Motor neuron (in vitro differentiated cells): ENCODE data around the gene ARID5B. TPM values are rescaled to one million over a fixed set of nuclear protein-coding genes. Genes with fewer than 3 reads are reported as not detected.
A peak's percentile ranks its signal among the peaks of the same experiment; 100 is the strongest.
"Not testable (repeated sequence)": the region's sequence is repeated elsewhere in the genome, so short reads cannot be mapped to it uniquely, and the experiment has no call there.

Source experiments
- ATAC-seq, 8 experiments: fragments of 200-7000 bp; cut with Tn5 transposase; replicated peaks in 6 of 8; 2 replicates each; pipeline ENCODE4 v1.8.0; 2021; ENCODE audit warnings: mild to moderate bottlenecking in 8 of 8, moderate library complexity in 8 of 8
- H3K27ac ChIP-seq, 2 donors: fragments of 250-450 bp; sonication (Bioruptor Pico); 2 replicates each; pipeline ENCODE4 v1.9.0; 2021; ENCODE audit warnings: antibody characterized with exemption in 2 of 2, mild to moderate bottlenecking in 2 of 2, moderate library complexity in 1 of 2
- H3K4me1 ChIP-seq, 2 donors: fragments of 250-450 bp; sonication (Bioruptor Pico); replicated peaks in 1 of 2; 2 replicates each; pipeline ENCODE4 v1.6.1; 2021; ENCODE audit warnings: antibody characterized with exemption in 2 of 2, mild to moderate bottlenecking in 2 of 2, moderate library complexity in 1 of 2
- H3K4me3 ChIP-seq, 5 donors: fragments of 250-450 bp; sonication (Bioruptor Pico); 2 replicates each; pipeline ENCODE4 v1.9.0; 2021; ENCODE audit warnings: antibody characterized with exemption in 5 of 5, mild to moderate bottlenecking in 5 of 5, moderate library complexity in 4 of 5
- WGBS, 10 experiments: fragments of 450-650 bp; shearing (Covaris generic); methylation state at CpG; one replicate each; pipeline ENCODE4 v1.0.0; 2022; 5-methylcytosine and 5-hydroxymethylcytosine counted together
- in situ Hi-C, 9 experiments: fragments of 400-800 bp; cut with MboI; loops; one replicate each; pipeline ENCODE4 v1.15.0; 2021; ENCODE audit warnings: low sequenced_read_pairs in 9 of 9, low pct_unique_long_range_greater_than_20kb in 2 of 9; ENCODE audit not compliant: unreplicated experiment in 9 of 9
- total RNA-seq, 8 experiments: library from RNA; unstranded; fragments of 300-600 nt; gene quantifications; 2 replicates each; pipeline versions ENCODE4 v1.2.3 to v1.2.4, GENCODE V29; 2022

Gene ARID5B
- total RNA-seq, 8 experiments from 2014 or later: 5.7 to 53.4 (median 14.7) TPM

- 57 to 82% (median 77%) methylated on average over 1 to 2 of the region's 2 CpGs; no CpG with 5 or more reads in 6 of the 10 experiments for WGBS, 10 experiments
- Histone ChIP-seq H3K4me1 (peaks cover 29 to 31% of the 10 kb centered on the region in 2 donors), H3K27ac (peak overlapping the region in 1 of 2 donors; percentile 38), H3K4me3 (no peak overlapping the region)
- ATAC-seq: peak in 1 of 8 experiments; percentile 43
- in situ Hi-C loops: no loop called here
Measured at GRCh38 chr10:61973169-61973568, 71.7 kb downstream of the ARID5B start.

- peak; percentile 16 to 92 (median 34) for ATAC-seq
- 0 to 100% (median 64%) methylated on average over 1 to 5 of the region's 5 CpGs; no CpG with 5 or more reads in 1 of the 10 experiments for WGBS, 10 experiments
- no peak overlapping the region for H3K27ac ChIP-seq
Measured at GRCh38 chr10:61973906-61974305, 72.4 kb downstream of the ARID5B start.

GRCh38 chr10:61974601-61975390 is 73.3 kb downstream of the ARID5B start:
- H3K4me1 ChIP-seq: peaks cover 23 to 29% of the 10 kb centered on the region in 2 donors
- ATAC-seq: peak in 7 of 8 experiments; percentile 14 to 75 (median 71)
- no peak overlapping the region for H3K27ac ChIP-seq
- WGBS, 10 experiments: 0 to 74% (median 53%) methylated on average over 3 to 8 of the region's 8 CpGs; no CpG with 5 or more reads in 1 of the 10 experiments
- in situ Hi-C loops: no loop called here
- H3K4me3 ChIP-seq: no peak overlapping the region

More at GRCh38 chr10:61973906-61974305, 72.4 kb downstream of the ARID5B start:
- H3K4me3 ChIP-seq: no peak overlapping the region
- peaks cover 25 to 29% of the 10 kb centered on the region in 2 donors for H3K4me1 ChIP-seq
- in situ Hi-C loops: no loop called here

- Histone ChIP-seq H3K4me3 (no peak overlapping the region), H3K27ac (no peak overlapping the region)
Measured at GRCh38 chr10:61975391-61975932, 74.0 kb downstream of the ARID5B start.

GRCh38 chr10:61976951-61977721 is 75.6 kb downstream of the ARID5B start:
- H3K4me3 ChIP-seq, H3K27ac ChIP-seq, ATAC-seq, in situ Hi-C loops: not testable (repeated sequence)
- H3K4me1 ChIP-seq: peaks cover 23 to 29% of the 10 kb centered on the region in 2 donors
- 80 to 100% (median 82%) methylated on average over 1 of the region's 3 CpGs; no CpG with 5 or more reads in 6 of the 10 experiments for WGBS, 10 experiments

More at GRCh38 chr10:61975391-61975932, 74.0 kb downstream of the ARID5B start:
- peaks cover 23 to 29% of the 10 kb centered on the region in 2 donors for H3K4me1 ChIP-seq
- WGBS, 10 experiments: 23 to 100% (median 70%) methylated on average over 1 to 2 of the region's 2 CpGs; no CpG with 5 or more reads in 2 of the 10 experiments
- in situ Hi-C loops: no loop called here
- peak; percentile 54 to 92 (median 73) for ATAC-seq

- in situ Hi-C loops: no loop called here
- no peak for ATAC-seq
- H3K27ac ChIP-seq: no peak overlapping the region
- H3K4me1 ChIP-seq: peaks cover 10 to 16% of the 10 kb centered on the region in 2 donors
- WGBS, 10 experiments: 80 to 100% (median 98%) methylated on average over 1 to 4 of the region's 5 CpGs; no CpG with 5 or more reads in 4 of the 10 experiments
- H3K4me3 ChIP-seq: no peak overlapping the region
Measured at GRCh38 chr10:61978965-61979364, 77.5 kb downstream of the ARID5B start.

- WGBS, 10 experiments: 67 to 71% methylated on average over 1 of the region's 1 CpG; no CpG with 5 or more reads in 8 of the 10 experiments
- ATAC-seq: no peak
- in situ Hi-C loops: no loop called here
Measured at GRCh38 chr10:61981460-61981859, 80.0 kb downstream of the ARID5B start.

GRCh38 chr10:61983255-61983654 is 81.8 kb downstream of the ARID5B start:
- in situ Hi-C loops: no loop called here

More at GRCh38 chr10:61981460-61981859, 80.0 kb downstream of the ARID5B start:
- Histone ChIP-seq H3K27ac (no peak overlapping the region), H3K4me3 (no peak overlapping the region), H3K4me1 (peaks cover under 1 to 3% of the 10 kb centered on the region in 2 donors)

GRCh38 chr10:61984803-61985418 is 83.4 kb downstream of the ARID5B start:
- in situ Hi-C loops: no loop called here
- no peak overlapping the region for H3K4me3 ChIP-seq
- 75 to 100% (median 88%) methylated on average over 1 to 3 of the region's 3 CpGs for WGBS, 10 experiments
- peaks cover 9 to 13% of the 10 kb centered on the region in 2 donors for H3K4me1 ChIP-seq
- ATAC-seq: no peak
- no peak overlapping the region for H3K27ac ChIP-seq

More at GRCh38 chr10:61983255-61983654, 81.8 kb downstream of the ARID5B start:
- WGBS, 10 experiments: 79 to 100% (median 95%) methylated on average over 2 to 4 of the region's 4 CpGs
- H3K27ac ChIP-seq: no peak overlapping the region
- H3K4me3 ChIP-seq: no peak overlapping the region
- no peak for ATAC-seq
- peaks cover 9 to 13% of the 10 kb centered on the region in 2 donors for H3K4me1 ChIP-seq

GRCh38 chr10:61985715-61986114 is 84.2 kb downstream of the ARID5B start:
- H3K27ac ChIP-seq: no peak overlapping the region
- 91 to 100% (median 96%) methylated on average over 1 to 5 of the region's 5 CpGs; no CpG with 5 or more reads in 1 of the 10 experiments for WGBS, 10 experiments
- no peak for ATAC-seq
- H3K4me3 ChIP-seq: no peak overlapping the region
- in situ Hi-C loops: no loop called here
- peaks cover 9 to 13% of the 10 kb centered on the region in 2 donors for H3K4me1 ChIP-seq

GRCh38 chr10:61986382-61986781 is 84.9 kb downstream of the ARID5B start:
- WGBS, 10 experiments: 14 to 97% (median 65%) methylated on average over 1 to 3 of the region's 3 CpGs
- Histone ChIP-seq H3K27ac (no peak overlapping the region), H3K4me3 (no peak overlapping the region), H3K4me1 (peaks cover 9 to 13% of the 10 kb centered on the region in 2 donors)
- in situ Hi-C loops: no loop called here
- ATAC-seq: no peak

- no peak overlapping the region for H3K27ac ChIP-seq
- ATAC-seq: peak in 5 of 8 experiments; percentile 34 to 62 (median 47)
- H3K4me1 ChIP-seq: peaks cover 9 to 13% of the 10 kb centered on the region in 2 donors
- no peak overlapping the region for H3K4me3 ChIP-seq
- in situ Hi-C loops: no loop called here
- WGBS, 10 experiments: 40 to 100% (median 74%) methylated on average over 1 to 6 of the region's 6 CpGs
Measured at GRCh38 chr10:61986788-61987492, 85.4 kb downstream of the ARID5B start.
